HG02943 (cell line): ENCODE data around the gene ADAT2.

Experiments
- ATAC-seq: cut with Tn5 transposase; IDR thresholded peaks from one replicate; pipeline ENCODE4 v1.9.1; 2021; ENCODE audit warnings: mild to moderate bottlenecking, low read depth, moderate library complexity; ENCODE audit not compliant: unreplicated experiment

ADAT2 gene

DNA sequence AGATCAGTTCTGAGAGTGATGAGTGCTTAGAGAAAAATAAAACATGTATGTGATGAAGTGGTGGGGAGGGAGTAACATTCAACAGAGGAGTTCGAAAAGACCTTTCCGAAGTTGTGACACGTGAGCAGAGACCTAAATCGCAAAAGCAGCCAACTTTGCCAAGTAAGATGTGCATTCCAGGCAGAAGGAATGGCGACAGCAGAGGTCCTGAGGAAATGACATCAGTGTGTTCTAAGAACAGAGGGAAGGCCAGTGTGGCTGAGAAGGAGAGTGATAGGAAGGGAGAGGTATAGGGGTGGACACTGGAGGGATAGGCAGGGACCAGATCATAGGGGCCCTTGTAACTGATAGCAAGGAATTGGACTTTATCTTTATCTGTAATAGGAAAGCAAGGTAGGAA is 51.3 kb downstream of the ADAT2 start:
- no peak for ATAC-seq

DNA sequence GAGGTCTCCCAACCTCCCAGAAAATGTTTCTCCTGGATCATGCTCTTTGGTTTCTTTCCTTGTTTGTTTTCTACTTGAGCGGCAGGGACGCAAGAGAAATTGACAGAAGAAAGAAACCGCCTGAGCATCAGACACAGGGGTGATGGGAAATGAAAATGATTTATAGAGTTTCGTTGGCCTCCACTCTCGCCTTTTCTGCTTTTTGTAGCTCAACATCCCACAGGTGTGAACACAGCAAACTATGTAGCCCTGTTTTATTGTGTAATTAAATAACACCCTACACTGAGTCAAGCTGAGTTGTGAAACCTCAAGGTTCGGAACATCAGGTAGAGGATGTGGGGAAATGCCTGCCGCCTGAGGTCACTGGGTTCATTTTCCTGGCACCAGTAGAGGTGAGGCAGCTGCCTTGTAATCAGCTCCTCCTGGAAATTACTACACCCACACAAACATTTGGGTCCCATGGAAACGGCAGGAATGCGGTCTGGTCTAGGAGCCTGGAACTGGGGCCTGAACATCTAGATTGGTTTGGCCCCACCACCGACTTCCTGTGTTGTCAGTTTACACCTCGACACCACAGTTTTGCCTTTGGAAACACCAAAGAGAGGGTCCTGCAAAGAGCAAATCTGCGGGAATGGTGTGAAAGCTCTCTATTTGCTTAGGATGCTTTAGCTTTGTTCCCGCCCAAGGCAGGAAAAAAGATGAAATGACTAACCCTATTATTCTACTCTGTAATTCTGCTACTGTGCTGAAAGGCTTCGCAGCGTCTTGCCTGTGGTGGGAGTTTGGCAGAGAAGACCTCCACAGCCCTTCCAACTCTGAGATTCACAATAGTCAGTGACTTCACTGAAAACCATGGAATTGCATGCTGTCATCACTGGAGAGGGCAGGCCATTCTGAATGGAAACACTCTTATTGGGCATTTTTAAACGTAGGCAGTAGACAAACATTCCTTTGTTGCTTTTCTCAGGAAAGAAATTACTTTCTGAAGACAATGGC is 53.0 kb downstream of the ADAT2 start:
- ATAC-seq, result no peak

DNA sequence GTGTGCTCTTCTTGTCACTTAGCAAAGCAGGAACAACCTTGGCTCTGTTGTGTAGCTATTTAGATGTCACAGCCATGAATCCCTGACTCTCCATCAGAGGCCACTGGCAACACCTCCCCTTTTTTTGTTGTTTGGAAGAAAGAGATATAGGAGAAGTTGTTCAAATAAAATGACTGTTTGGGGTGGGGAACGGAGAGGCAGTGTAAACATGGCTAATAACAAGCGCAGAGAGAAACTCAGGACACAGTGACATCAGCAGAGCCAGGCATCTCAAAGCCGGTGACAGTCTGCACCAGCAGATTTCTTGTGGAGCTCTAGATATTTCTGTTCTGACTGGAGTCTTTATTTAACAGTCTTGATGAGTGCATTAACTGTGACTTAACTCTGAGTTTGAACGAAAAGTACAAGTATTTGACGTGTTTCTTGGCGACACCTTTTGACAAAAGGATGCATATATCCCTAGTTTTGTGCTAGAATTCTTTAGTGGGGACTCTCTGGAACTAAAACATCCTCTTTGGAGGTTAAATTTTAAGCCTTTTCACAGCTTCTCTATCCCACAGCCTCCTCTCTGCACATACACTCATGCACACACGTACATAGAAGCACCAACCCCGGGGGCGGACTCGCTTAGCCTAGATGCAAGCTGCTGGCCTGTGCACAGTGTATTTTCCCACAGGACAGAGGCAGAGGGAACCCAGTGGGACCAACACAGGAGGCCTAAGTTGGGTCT is 53.8 kb downstream of the ADAT2 start:
- no peak for ATAC-seq

DNA sequence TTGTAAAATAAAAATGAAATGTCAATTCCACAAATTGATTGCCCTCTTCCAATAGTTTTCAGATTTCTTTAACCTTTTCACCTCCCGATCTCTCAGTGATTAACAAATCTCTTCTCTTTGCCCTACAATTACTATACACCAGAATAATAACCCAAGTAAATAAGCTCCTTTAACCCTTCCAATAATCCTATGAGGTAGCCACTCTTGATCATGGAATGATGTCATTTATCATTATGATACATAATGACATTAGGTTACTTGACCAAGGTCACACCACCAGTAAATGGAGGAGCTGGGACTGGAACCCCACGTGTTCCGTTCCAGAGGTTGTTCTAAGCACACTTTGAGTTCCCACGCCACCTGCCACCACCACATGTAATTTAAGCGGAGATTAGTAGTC is 54.8 kb downstream of the ADAT2 start:
- ATAC-seq, result no peak

DNA sequence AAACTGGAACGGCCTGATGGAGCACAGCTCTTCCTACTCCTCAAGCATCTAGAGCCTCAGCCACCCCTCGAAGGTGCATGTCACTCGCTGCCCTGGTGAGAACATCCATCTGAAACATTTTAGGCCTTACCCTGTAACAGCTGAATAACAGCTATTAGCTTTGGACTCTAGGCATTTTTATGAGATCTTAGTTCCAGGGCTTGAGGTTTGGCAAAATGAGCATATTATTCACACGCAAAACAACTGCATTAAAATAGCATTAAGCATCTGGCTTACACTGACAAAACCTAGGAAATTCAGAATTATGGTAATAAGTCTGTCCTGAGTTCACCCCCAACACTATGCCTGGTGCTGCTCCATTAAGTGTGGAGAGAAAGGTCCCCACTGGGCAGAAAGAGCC is 56.1 kb downstream of the ADAT2 start:
- ATAC-seq, result no peak

- no peak for ATAC-seq
These were observed 60.2 kb downstream of the ADAT2 start for GRCh38 chr6:143390278-143390677.

DNA sequence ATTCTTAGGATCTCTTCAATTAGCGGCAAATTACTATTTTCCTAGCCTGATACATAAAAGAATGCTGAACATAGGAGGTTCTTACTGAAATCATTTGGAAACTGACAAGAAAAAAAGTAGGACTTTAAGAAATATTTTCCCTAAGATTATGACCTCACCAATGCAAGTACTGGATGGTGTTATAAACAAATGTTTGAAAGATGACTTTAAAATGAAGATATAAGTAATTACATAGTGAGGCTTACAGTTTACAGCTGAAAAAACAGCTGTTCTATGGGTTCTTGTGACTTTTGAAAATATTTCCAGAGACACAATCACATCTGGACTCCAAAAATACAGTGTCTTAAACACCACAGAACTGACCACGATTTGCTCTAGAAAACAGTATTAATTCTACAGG is 64.9 kb downstream of the ADAT2 start:
- ATAC-seq, result no peak

DNA sequence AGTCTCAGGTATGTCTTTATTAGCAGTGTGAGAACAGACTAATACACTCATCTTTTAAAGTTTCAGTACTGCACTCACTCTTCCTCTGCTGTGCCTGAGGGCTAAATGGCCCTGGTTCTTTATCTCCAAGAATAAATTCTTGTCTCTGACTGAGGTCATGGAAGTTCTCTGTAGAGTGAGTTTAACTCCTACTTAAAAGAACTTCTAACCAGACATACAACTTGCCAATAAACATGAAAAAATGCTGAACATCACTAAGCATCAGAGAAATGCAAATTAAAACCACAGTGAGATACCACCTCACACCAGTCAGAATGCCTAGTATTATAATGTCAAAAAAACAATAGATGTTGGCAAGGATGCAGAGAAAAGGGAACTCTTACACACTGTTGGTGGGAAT is 73.6 kb downstream of the ADAT2 start:
- no peak for ATAC-seq

- no peak for ATAC-seq
These were observed 74.1 kb downstream of the ADAT2 start for GRCh38 chr6:143376375-143376774.

GRCh38 chr6:143375022-143375585 is 75.4 kb downstream of the ADAT2 start:
- no peak for ATAC-seq

GRCh38 chr6:143374014-143374413 is 76.5 kb downstream of the ADAT2 start:
- no peak for ATAC-seq
